Neural progenitor cell (in vitro differentiated cells): ENCODE results near the gene LCORL. TPM values are rescaled to one million over a fixed set of nuclear protein-coding genes. Genes with fewer than 3 reads are reported as not detected.

Experiments used
- DNase-seq: peaks from one replicate; pipeline ENCODE4 v3.0.0-alpha.2; 2016; ENCODE audit warnings: low spot score
- H2AFZ ChIP-seq: fragments of 200-600 bp; sonication (generic); replicated peaks from 2 replicates; pipeline ENCODE4 v1.6.1; 2016; ENCODE audit warnings: antibody characterized with exemption
- H3F3A ChIP-seq: fragments of 200-600 bp; sonication (generic); 2 replicates; pipeline ENCODE4 v1.6.1; 2016; ENCODE audit warnings: antibody characterized with exemption, low read depth
- H3K27ac ChIP-seq: fragments of 200-600 bp; sonication (generic); 2 replicates; pipeline ENCODE4 v1.5.1; 2016; ENCODE audit warnings: mild to moderate bottlenecking
- H3K27me3 ChIP-seq: fragments of 200-600 bp; sonication (generic); 2 replicates; pipeline ENCODE4 v1.6.1; 2016; ENCODE audit warnings: mild to moderate bottlenecking, moderate library complexity
- H3K36me3 ChIP-seq: fragments of 200-600 bp; sonication (generic); 2 replicates; pipeline ENCODE4 v1.5.1; 2016
- H3K4me1 ChIP-seq: fragments of 200-600 bp; sonication (generic); 2 replicates; pipeline ENCODE4 v1.6.1; 2016; ENCODE audit warnings: mixed run types
- H3K4me2 ChIP-seq: fragments of 200-600 bp; sonication (generic); 2 replicates; pipeline ENCODE4 v1.6.1; 2016
- H3K4me3 ChIP-seq: fragments of 200-600 bp; sonication (generic); 2 replicates; pipeline ENCODE4 v1.5.1; 2016
- H3K79me2 ChIP-seq: fragments of 200-600 bp; sonication (generic); 2 replicates; pipeline ENCODE4 v1.6.1; 2016; ENCODE audit warnings: low read depth
- H3K9ac ChIP-seq: fragments of 200-600 bp; sonication (generic); 2 replicates; pipeline ENCODE4 v1.6.1; 2016
- H3K9me3 ChIP-seq: fragments of 200-600 bp; sonication (generic); 2 replicates; pipeline ENCODE4 v1.5.1; 2016; ENCODE audit warnings: low read depth
- H4K20me1 ChIP-seq: fragments of 200-600 bp; sonication (generic); 2 replicates; pipeline ENCODE4 v1.6.1; 2016; ENCODE audit warnings: low read depth
- H3K27ac Mint-ChIP-seq: 3 replicates; pipeline ENCODE4 v1.8.0; 2021; ENCODE audit warnings: mixed read lengths
- H3K27me3 Mint-ChIP-seq: 2 replicates; pipeline ENCODE4 v1.8.0; 2022; ENCODE audit warnings: low read depth, mild to moderate bottlenecking, inconsistent platforms, moderate library complexity, mixed read lengths; ENCODE audit not compliant: insufficient read depth
- H3K36me3 Mint-ChIP-seq: 3 replicates; pipeline ENCODE4 v1.8.0; 2021; ENCODE audit warnings: mixed read lengths
- H3K4me1 Mint-ChIP-seq: 3 replicates; pipeline ENCODE4 v1.8.0; 2021; ENCODE audit warnings: mixed read lengths
- H3K4me3 Mint-ChIP-seq: 3 replicates; pipeline ENCODE4 v1.8.0; 2021; ENCODE audit warnings: mild to moderate bottlenecking, moderate library complexity, mixed read lengths
- H3K9me3 Mint-ChIP-seq: 3 replicates; pipeline ENCODE4 v1.8.0; 2020; ENCODE audit warnings: mixed read lengths
- EZH2 ChIP-seq: fragments of 200-600 bp; sonication (generic); IDR thresholded peaks from 2 replicates; pipeline ENCODE4 v1.6.1; 2017; ENCODE audit warnings: antibody characterized with exemption, mild to moderate bottlenecking, moderate library complexity
- EZH2phosphoT487 ChIP-seq: fragments of 200-600 bp; sonication (generic); IDR thresholded peaks from 2 replicates; pipeline ENCODE4 v1.6.1; 2017; ENCODE audit warnings: antibody characterized with exemption
- total RNA-seq: library from RNA; depleted of rRNA; stranded (reverse); fragments of >200 nt; gene quantifications from 2 replicates; pipeline ENCODE4 v1.2.3, GENCODE V29; 2015; ENCODE audit warnings: low replicate concordance
- TF ChIP-seq, protein P1 (sequence below): fragments of 200-600 bp; sonication (generic); IDR thresholded peaks from 2 replicates; pipeline ENCODE4 v1.5.1; 2017; ENCODE audit warnings: antibody characterized with exemption, mild to moderate bottlenecking

The LCORL gene
- 53.6 and 65.5 TPM in 2 replicates for total RNA-seq

DNA sequence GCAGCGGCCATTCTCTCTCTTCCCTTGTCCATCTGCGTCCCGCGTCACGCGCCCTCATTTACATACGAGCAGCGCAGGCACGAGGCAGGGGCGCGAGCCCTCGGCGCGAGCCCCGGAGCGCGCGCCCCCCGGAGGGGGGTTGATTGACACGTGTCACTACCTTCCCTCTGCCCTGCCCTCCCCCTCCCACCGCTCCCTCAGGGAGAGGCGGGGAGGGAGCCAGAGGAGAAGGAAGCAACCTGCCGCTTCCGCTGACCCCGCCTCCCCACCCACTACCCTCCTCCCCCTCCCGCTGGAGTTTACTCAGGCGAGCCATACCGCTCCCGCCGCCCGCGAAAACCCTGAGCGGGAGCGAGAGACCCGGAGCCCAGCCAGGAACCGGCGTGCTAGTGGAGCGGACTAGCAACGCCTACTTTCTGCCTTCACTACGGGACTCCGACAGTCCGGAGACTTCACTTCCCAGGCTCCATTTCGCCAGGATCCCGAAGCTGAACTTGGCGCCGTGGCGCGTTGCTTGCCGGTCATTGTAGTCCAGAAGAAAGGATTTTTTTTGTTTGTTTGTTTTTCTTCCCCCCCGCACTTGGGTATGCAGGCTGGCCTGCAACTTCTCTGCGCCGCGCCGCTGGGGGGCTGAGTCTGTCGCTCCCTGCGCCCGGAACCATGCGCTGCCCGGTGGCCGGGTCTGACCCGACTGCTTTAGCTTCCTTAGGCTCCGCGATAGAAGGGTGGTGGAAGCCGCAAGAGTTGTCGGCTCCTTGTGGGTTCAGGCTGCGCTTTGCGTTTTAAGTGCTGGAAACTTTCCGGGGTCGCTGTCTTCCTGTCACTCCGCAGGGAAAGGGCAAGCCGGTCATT, at the start of gene LCORL:
LCORL (minus strand) TSS at position 36 of the 852 bp plus-strand sequence; CDS start at position 32, 4 bp downstream.
- peak within 1 kb of the TSS; percentile 83 for H2AFZ ChIP-seq
- H3K27ac ChIP-seq: peak within 1 kb of the TSS; percentile 95
- peak within 1 kb of the TSS; percentile 77 for H3K4me3 ChIP-seq
- H3K36me3 ChIP-seq: no peaks in the 10 kb centered on the region
- H3K4me2 ChIP-seq: peak within 1 kb of the TSS; percentile 87
- Mint-ChIP-seq H3K27ac (peak within 1 kb of the TSS; percentile 93), H3K9me3 (peaks cover 9% of the 10 kb centered on the region), H3K36me3 (peaks cover 8% of the 10 kb centered on the region), H3K4me3 (peak within 1 kb of the TSS; percentile 96), H3K27me3 (peaks cover 6% of the 10 kb centered on the region), H3K4me1 (peaks cover 25% of the 10 kb centered on the region)
- H3K9me3 ChIP-seq: no peaks in the 10 kb centered on the region
- H3F3A ChIP-seq: peaks cover 22% of the 10 kb centered on the region
- peaks cover 10% of the 10 kb centered on the region for H3K4me1 ChIP-seq
- H4K20me1 ChIP-seq: peaks cover 35% of the 10 kb centered on the region
- H3K79me2 ChIP-seq: peaks cover 38% of the 10 kb centered on the region
- peak; percentile 98 for DNase-seq
- peak within 1 kb of the TSS; percentile 92 for H3K9ac ChIP-seq
- TF ChIP-seq EZH2phosphoT487 (no peak), EZH2 (no peak)
- TF ChIP-seq, protein P1, sequence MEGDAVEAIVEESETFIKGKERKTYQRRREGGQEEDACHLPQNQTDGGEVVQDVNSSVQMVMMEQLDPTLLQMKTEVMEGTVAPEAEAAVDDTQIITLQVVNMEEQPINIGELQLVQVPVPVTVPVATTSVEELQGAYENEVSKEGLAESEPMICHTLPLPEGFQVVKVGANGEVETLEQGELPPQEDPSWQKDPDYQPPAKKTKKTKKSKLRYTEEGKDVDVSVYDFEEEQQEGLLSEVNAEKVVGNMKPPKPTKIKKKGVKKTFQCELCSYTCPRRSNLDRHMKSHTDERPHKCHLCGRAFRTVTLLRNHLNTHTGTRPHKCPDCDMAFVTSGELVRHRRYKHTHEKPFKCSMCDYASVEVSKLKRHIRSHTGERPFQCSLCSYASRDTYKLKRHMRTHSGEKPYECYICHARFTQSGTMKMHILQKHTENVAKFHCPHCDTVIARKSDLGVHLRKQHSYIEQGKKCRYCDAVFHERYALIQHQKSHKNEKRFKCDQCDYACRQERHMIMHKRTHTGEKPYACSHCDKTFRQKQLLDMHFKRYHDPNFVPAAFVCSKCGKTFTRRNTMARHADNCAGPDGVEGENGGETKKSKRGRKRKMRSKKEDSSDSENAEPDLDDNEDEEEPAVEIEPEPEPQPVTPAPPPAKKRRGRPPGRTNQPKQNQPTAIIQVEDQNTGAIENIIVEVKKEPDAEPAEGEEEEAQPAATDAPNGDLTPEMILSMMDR: peak; percentile 22
- H3K27me3 ChIP-seq: peaks cover 30% of the 10 kb centered on the region

DNA sequence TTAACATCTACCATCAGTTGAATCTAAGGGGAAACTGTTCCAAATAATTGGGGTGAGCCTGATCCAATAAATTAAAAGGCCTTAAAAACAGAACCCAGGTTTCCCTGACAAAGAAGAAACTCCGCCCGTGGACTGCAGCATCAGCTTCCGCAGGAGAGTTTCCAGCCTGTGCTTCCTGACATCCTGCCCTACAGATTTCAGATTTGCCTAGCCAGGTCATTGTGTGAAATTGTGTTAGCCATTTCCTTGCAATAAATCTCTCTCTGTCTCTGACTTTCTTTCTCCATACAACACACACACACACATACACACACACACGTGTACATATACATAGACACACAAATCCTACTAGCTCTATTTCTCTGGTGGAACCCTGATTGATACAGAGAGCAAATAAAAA, 48.3 kb upstream of the LCORL start:
- Histone ChIP-seq H2AFZ (no peak overlapping the region), H3K27me3 (no peaks in the 10 kb centered on the region), H3F3A (no peaks in the 10 kb centered on the region), H3K27ac (no peak overlapping the region), H3K79me2 (no peaks in the 10 kb centered on the region), H3K4me2 (no peak overlapping the region), H4K20me1 (no peaks in the 10 kb centered on the region), H3K9me3 (no peaks in the 10 kb centered on the region), H3K4me3 (no peak overlapping the region), H3K9ac (no peak overlapping the region), H3K36me3 (no peaks in the 10 kb centered on the region), H3K4me1 (no peaks in the 10 kb centered on the region)
- Mint-ChIP-seq H3K4me3 (no peak overlapping the region), H3K9me3 (peaks cover 2% of the 10 kb centered on the region), H3K27ac (no peak overlapping the region), H3K4me1 (no peaks in the 10 kb centered on the region), H3K27me3 (peaks cover 6% of the 10 kb centered on the region), H3K36me3 (no peaks in the 10 kb centered on the region)
- no peak for DNase-seq
- TF ChIP-seq EZH2phosphoT487 (no peak), EZH2 (no peak)
- TF ChIP-seq, protein P1: no peak

DNA sequence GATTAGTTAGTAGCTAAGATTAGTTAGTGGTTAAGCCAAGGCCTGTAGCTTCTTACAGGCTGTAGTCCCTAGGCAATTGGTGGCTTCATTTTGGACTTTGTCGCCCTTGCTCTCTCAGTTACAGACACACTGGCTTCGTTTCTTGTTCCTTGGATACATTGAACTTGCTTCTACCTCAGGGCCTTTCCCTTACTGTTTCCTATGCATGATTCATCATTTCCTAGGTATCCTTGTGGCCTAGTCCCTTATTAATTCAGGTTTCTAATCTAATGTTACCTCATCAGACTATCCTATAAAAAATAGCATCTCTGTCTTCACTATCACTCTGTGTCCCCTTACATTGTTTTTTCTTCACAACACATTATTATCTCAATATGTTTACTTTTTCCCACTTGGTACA, 45.5 kb upstream of the LCORL start:
- no peaks in the 10 kb centered on the region for H3K36me3 ChIP-seq
- Mint-ChIP-seq H3K9me3 (peaks cover 10% of the 10 kb centered on the region), H3K27ac (no peak overlapping the region), H3K4me1 (no peaks in the 10 kb centered on the region), H3K4me3 (no peak overlapping the region), H3K36me3 (no peaks in the 10 kb centered on the region), H3K27me3 (peaks cover 3% of the 10 kb centered on the region)
- DNase-seq: no peak
- no peak overlapping the region for H3K4me3 ChIP-seq
- H3K4me2 ChIP-seq: no peak overlapping the region
- no peaks in the 10 kb centered on the region for H3K4me1 ChIP-seq
- H2AFZ ChIP-seq: no peak overlapping the region
- TF ChIP-seq, protein P1: no peak
- TF ChIP-seq EZH2phosphoT487 (no peak), EZH2 (no peak)
- no peaks in the 10 kb centered on the region for H3K79me2 ChIP-seq
- H3K27ac ChIP-seq: no peak overlapping the region
- H3K27me3 ChIP-seq: no peaks in the 10 kb centered on the region
- H4K20me1 ChIP-seq: no peaks in the 10 kb centered on the region
- H3K9ac ChIP-seq: no peak overlapping the region
- H3K9me3 ChIP-seq: no peaks in the 10 kb centered on the region
- H3F3A ChIP-seq: no peaks in the 10 kb centered on the region
